Measurements from ENCODE around the gene SPOCD1.

SPOCD1 gene

DNA sequence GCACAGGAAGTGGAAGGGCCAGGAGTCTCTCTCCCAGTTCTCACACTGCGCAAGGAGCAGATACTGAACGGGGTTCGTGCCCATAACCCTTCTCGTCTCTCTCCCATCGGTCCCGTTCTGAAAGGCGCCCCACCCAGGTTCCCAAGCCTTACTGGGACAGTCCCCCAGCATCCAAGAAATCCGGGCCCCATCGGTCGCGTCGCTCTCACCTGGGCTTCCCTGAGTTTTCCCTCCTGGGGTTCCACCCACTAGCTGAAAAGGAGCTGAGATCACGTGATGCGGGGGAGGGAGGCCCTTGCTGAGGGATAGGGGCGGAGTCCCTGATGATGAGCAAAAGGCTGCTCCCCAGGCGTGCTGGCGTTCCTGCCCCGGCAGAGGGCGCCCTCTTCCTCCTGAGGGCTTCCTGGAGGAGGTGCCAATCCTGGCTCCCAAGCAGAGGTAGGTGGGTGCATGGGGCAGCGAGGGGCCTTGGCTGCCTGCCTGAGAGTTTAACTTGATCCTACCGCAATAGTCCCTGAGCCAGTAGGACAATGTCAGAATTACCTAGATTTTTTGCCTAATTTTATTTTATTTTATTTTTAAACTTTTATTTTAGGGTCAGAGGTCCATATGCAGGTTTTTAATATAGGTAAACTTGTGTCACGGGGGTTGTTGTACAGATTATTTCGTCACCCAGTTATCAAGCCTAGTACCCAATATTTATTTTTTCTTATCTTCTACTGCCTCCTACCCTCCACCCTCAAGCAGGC, at the start of gene SPOCD1:
SPOCD1 (minus strand) TSS at position 271 of the 749 bp plus-strand sequence. CDS start 689 bp downstream, outside the sequence.
- in situ Hi-C loops (cut with MboI; ENCODE audit: low sequenced_read_pairs), result loop anchor here (10.0 kb wide), 1 partner anchor 149 kb away; no protein-coding TSS in a partner anchor

- in situ Hi-C loops (cut with MboI; ENCODE audit: low sequenced_read_pairs), result no loop called here
Observed at GRCh38 chr1:31862071-31862470, 46.2 kb upstream of the SPOCD1 start.

DNA sequence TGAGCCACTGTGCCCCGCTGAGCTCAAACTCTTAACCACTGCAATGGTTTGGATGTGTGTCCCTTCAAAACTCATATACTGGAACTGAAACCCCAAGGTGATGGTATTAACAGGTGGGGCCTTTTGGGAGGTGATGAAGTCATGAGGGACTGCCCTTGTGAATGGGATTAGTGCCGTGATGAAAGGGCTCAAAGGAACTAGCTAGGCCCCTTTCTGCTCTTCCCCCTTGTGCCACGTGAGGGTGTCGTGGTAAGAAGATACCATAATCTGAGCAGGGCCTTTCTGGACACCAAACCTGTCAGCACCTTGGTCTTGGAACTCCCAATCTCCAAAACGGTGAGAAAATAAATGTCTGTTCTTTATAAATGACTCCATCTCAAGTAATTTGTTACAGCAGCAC, 45.5 kb upstream of the SPOCD1 start:
- in situ Hi-C loops (cut with MboI; ENCODE audit: low sequenced_read_pairs), result no loop called here

DNA sequence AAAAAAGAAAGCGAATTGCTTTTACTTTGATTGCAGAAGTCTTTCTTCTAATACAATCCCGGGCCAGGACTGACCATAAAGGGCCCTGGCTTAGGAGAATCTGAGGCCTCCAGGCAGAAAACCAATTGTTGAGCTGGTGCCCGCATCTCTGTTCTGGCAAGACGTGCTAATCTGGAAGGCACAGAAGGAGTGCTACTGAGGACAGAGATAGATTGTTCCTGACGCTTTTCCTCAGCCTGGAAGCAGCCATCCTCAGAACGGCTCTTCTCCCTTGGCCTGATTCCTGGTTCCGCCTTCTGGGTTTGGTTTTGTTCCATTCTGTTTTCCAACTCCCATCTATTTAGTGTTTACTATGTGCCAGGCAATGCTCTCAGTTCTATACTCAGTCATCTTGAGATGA, 44.8 kb upstream of the SPOCD1 start:
- in situ Hi-C loops (cut with MboI; ENCODE audit: low sequenced_read_pairs), result no loop called here

DNA sequence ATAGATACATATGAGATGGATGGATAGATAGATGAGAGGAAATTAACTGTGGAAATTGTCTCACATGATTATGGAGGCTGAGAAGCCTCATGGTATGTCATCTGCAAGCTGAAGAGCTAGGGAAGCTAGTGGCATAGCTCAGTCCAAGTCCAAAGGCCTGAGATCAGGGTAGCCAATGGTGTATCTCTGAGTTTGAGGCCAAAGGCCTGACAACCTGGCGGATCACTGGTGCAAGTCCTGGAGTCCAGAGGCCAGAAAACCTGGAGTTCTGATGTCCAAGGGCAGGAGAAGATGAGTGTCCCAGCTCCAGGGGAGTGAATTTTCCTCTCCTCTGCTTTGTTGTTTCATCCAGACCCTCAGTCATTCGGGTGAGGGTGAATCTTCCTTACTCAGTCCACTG, 43.9 kb upstream of the SPOCD1 start:
- in situ Hi-C loops (cut with MboI; ENCODE audit: low sequenced_read_pairs), result no loop called here

DNA sequence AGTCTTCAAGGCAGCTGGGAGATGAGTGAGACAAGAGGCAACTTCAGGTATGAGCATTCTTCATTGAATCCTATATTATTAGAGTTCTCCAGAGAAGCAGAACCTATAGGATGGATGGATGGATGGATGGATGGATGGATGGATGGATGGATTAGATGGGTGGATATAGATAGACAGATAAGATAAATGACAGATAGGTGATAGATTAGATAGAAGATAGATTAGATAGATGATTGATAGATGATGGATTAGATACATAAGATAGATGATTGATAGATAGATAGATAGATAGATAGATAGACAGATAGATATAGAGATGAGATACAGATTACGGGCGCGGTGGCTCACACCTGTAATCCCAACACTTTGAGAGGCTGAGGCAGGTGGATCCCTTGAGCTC, 43.2 kb upstream of the SPOCD1 start:
- in situ Hi-C loops (cut with MboI; ENCODE audit: low sequenced_read_pairs), result no loop called here

GRCh38 chr1:31857863-31858262, 42.0 kb upstream of the SPOCD1 start:
- in situ Hi-C loops (cut with MboI; ENCODE audit: low sequenced_read_pairs), result no loop called here

GRCh38 chr1:31856140-31856539, 40.3 kb upstream of the SPOCD1 start:
- in situ Hi-C loops (cut with MboI; ENCODE audit: low sequenced_read_pairs), result no loop called here

DNA sequence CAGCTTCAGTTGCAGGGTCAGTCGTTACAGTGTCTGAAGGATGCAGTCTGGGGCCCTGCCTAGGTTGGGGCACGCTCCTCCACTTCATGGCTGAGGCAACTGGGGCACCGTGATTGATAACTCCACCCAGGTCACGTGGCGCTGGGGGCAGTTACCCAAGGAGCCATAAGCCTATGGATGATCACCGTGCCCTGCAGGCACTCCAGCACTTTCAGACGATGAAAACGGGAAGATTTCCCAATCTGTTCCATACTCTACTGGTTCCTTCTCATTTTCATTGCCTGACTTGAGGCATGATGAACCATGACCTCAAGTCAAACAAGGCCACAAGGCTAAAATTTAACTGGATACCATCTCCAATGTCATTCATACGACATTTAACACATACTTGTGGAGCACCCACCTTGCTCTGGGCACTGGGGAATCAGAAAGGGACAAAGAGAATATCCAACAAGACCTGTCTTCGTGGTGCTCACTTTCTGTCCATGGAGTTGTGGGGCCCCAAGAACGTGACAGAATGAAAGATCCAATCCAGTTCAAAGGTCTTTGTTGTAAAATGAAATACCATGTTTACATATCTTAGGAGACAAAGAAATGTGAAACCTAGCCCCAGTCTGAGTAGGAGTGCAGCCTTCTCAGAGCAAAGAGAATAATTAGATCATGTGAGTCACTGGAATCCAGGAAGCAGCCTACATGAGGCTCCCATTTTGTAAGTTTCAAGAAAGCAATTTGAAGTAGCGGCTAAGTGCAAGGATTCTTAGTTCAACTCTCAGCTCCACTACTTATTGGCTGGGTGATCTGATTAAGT, 39.4 kb upstream of the SPOCD1 start:
- in situ Hi-C loops (cut with MboI; ENCODE audit: low sequenced_read_pairs), result no loop called here

DNA sequence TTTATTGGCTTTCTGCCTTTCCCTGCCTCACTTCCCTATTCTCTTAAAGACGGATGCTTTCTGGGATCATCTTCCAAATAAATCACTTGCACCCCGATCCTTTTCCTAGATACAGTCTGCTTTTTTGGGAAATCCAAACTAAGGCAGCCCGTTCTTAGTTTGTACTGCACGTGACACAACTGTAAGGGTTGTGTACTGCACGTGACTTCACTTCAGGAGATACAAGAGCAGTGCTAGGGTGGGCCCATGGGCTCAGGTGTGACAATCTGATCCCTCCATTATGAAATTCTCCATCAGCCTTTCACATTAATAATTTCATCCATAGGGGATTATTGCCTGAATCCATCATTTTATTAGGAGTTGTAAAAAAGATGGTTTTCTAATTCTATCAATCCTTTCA, 33.8 kb upstream of the SPOCD1 start:
- in situ Hi-C loops (cut with MboI; ENCODE audit: low sequenced_read_pairs), result no loop called here

DNA sequence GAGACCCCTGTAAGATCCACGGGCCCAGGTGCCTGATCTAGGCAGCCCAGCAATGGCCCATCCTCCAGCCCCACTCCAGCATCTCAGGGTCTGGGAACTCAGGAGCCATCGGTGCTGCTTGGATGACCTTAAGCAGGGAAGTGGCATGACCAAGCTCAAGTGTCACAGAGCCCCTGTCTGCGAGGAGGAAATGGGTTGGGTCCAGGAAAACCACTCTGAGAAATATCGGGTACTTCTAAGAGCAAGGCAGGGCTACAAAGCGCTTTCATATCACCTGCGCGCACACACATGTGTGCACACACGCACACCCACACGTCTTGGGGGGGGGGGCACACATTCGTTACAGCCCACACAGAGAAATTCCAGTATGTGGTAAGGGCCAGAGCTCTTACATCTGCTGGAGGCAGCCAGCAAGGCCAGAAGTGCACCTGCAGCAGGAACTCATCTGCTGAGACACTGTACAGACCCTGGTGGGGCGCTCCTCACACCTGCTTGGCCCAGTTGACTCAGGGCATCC, 32.6 kb upstream of the SPOCD1 start:
- in situ Hi-C loops (cut with MboI; ENCODE audit: low sequenced_read_pairs), result no loop called here

GRCh38 chr1:31846484-31846883, 30.7 kb upstream of the SPOCD1 start:
- in situ Hi-C loops (cut with MboI; ENCODE audit: low sequenced_read_pairs), result no loop called here

DNA sequence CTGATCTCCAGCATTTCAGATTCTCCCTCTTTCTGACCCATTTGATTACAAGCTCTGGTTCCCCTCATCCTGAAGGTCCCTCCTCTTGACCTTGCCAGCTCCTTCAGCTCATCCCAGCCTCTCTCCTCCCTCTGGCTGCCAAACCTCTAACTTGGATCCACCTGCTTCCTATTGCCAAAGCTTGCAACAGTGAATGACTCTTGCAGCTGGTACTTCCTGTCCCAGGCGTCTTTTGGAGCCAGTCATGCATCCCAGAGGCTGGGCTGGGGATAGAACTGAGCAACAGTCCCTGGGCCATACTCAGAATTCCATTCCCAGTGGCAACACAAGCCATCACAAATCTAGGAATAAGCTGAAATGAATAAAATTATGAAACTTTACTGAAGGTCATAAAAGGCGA, 27.7 kb upstream of the SPOCD1 start:
- in situ Hi-C loops (cut with MboI; ENCODE audit: low sequenced_read_pairs), result no loop called here

DNA sequence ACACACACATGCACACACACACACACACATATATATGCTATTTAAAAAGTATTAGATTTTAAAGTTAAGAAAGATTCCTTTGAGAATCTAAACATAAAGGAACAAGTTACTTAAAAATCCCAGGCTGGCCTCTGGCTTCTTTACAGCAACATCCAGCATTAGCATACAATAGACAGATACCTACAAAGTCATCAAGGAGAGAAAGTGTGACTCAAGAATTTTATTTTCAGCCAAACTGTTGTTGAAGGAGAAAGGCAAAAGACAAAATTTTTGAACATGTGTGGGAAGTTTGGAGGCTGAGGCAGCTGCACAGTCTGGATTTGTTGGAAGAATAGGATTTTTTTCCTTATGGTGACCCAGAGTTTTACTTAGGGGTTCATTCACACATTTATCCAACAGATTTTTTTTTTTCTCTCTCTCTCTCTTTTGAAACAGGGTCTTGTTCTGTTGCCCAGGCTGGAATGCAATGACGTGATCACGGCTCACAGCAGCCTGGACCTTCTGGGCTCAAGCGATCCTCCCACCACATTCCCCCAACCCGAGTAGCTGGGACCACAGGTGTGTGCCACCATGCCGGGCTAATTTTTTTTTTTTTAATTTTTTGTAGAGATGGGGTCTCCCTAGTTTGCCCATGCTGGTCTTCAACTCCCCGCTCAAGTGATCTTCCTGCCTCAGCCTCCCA, 24.0 kb upstream of the SPOCD1 start:
- in situ Hi-C loops (cut with MboI; ENCODE audit: low sequenced_read_pairs), result no loop called here

GRCh38 chr1:31837451-31838158, 21.8 kb upstream of the SPOCD1 start:
- in situ Hi-C loops (cut with MboI; ENCODE audit: low sequenced_read_pairs), result no loop called here

DNA sequence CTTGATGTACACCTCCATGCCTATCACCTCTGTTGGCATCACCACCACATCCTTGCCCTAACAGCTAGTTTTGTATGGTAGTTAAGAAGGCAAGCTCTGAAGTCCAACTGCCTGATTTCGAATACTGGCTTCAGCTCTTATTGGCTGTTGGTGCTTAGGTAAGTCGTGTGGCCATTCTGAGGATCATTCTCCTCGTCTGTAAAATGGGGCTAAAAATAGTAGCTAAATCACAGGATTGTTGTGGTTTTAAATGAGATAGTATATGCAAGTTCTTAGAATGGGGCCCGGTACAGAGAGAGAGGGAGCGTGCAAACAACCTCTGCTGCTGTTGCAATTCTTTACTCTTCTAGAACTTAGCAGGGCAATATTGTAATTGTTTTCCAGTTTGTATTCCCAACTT, 20.8 kb upstream of the SPOCD1 start:
- in situ Hi-C loops (cut with MboI; ENCODE audit: low sequenced_read_pairs), result no loop called here

- in situ Hi-C loops (cut with MboI; ENCODE audit: low sequenced_read_pairs), result no loop called here
Observed at GRCh38 chr1:31835415-31835814, 19.6 kb upstream of the SPOCD1 start.

DNA sequence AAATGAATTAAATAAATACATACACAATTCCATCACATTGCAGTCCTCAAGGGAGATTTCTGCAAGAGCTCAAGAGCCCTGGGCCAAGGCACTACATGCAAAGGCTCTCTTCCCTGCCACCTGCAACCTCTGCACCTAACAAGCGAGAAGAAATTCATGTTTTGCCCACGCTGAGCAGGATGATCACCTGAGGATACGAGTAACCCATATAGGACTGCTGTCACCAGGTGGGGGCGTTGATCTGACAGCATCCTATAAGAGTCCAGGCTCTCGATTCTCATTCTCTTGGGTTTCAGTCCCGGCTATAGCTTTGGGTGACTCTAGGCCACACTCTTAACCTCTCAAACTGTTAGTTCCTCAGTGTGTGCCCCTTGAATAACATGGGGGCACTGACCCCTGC, 18.7 kb upstream of the SPOCD1 start:
- in situ Hi-C loops (cut with MboI; ENCODE audit: low sequenced_read_pairs), result no loop called here

DNA sequence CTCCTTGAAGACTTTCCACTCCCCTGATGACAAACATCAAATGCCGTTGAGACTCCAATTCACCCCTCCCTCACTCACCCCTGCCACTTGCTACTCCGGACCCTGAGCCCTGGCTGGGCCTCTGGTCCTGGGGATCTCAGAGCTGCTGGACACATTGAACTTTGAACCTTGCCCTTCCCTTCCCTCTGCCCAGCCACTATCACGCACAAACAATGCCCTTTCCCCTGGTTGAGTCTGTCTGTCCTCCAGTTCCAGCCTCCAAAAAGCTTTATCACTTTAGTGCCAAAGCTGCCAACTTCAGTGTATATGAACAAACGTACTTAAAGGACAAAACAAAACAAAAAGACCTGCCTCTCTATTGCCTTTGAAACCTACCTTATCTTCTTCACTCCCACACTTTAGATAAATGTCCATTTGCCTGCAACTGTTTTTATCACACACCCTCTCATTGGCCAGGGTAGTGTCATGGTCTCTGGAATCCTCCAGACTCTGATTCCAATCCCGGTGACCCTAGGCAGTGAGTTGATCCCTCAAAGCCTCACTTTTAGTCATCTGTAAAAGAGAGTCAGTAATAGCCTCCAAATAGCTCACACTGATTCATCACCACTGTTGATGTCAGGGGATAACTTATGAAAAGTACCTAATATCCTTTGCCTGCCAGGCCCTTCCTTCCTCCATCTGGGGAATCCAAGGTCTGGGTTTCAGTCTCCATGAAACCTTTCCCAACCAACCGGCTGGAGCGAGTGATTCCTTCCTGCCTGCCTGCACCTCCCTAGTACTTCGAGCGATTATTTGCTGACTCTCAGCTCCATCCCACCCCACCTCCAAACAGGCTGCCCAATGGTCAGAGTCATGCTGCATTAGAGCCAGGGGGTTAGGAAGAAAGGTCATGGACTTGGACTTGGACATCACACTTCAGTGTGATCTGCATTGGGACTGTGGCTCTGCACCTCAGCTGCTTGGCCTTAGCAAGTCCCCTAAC, 15.9 kb upstream of the SPOCD1 start:
- in situ Hi-C loops (cut with MboI; ENCODE audit: low sequenced_read_pairs), result no loop called here

GRCh38 chr1:31830511-31830910, 14.7 kb upstream of the SPOCD1 start:
- in situ Hi-C loops (cut with MboI; ENCODE audit: low sequenced_read_pairs), result no loop called here
